NCI-H146 treated with DMSO at 0.1 percent for 48 hours (cell line): Measurements from ENCODE around the gene TMEM151B.
"Not testable (repeated sequence)": the region's sequence is repeated elsewhere in the genome, so short reads cannot be mapped to it uniquely, and the experiment has no call there.

Experiments used
- DNase-seq: peaks from one replicate; lab custom pipeline; 2025; ENCODE audit not compliant: unreplicated experiment; lab: John Stamatoyannopoulos, UW

The TMEM151B gene

GRCh38 chr6:44302856-44303255, 32.6 kb downstream of the TMEM151B start:
- no peak for DNase-seq

GRCh38 chr6:44303842-44304241, 33.6 kb downstream of the TMEM151B start:
- no peak for DNase-seq

GRCh38 chr6:44304282-44305199, 34.3 kb downstream of the TMEM151B start:
- no peak for DNase-seq

- DNase-seq = no peak
Observed at GRCh38 chr6:44305200-44305725, 35.0 kb downstream of the TMEM151B start.

GRCh38 chr6:44306710-44307109, 36.5 kb downstream of the TMEM151B start:
- no peak for DNase-seq

- no peak for DNase-seq
Observed at GRCh38 chr6:44307217-44307616, 37.0 kb downstream of the TMEM151B start.

- DNase-seq = no peak
Observed at GRCh38 chr6:44309092-44309491, 38.8 kb downstream of the TMEM151B start.

GRCh38 chr6:44309631-44310030, 39.4 kb downstream of the TMEM151B start:
- no peak for DNase-seq

- DNase-seq = no peak
Observed at GRCh38 chr6:44310241-44310640, 40.0 kb downstream of the TMEM151B start.

- no peak for DNase-seq
Observed at GRCh38 chr6:44311304-44311703, 41.1 kb downstream of the TMEM151B start.

GRCh38 chr6:44311767-44312166, 41.5 kb downstream of the TMEM151B start:
- DNase-seq = no peak

- DNase-seq = peak; percentile 91
Observed at GRCh38 chr6:44312901-44313788, 42.9 kb downstream of the TMEM151B start, which contains the start of gene AARS2. AARS2 (minus strand) TSS chr6:44313347; CDS start chr6:44313323, 24 bp downstream.

- not testable (repeated sequence) for DNase-seq
Observed at GRCh38 chr6:44314657-44315056, 44.4 kb downstream of the TMEM151B start.

GRCh38 chr6:44315516-44315915, 45.3 kb downstream of the TMEM151B start:
- no peak for DNase-seq

- DNase-seq = no peak
Observed at GRCh38 chr6:44315951-44316350, 45.7 kb downstream of the TMEM151B start.

GRCh38 chr6:44316481-44316880, 46.2 kb downstream of the TMEM151B start:
- DNase-seq = no peak

GRCh38 chr6:44317136-44317631, 46.9 kb downstream of the TMEM151B start:
- not testable (repeated sequence) for DNase-seq

- no peak for DNase-seq
Observed at GRCh38 chr6:44321210-44321609, 51.0 kb downstream of the TMEM151B start.

GRCh38 chr6:44327096-44327495, 56.8 kb downstream of the TMEM151B start:
- no peak for DNase-seq

GRCh38 chr6:44327760-44328159, 57.5 kb downstream of the TMEM151B start:
- no peak for DNase-seq

- not testable (repeated sequence) for DNase-seq
Observed at GRCh38 chr6:44328203-44328602, 58.0 kb downstream of the TMEM151B start.
